ENCODE results near the gene GHRH. TPM values are rescaled to one million over a fixed set of nuclear protein-coding genes. Genes with fewer than 3 reads are reported as not detected.

The GHRH gene
- total RNA-seq, 2 experiments from 2014 or later = not detected

GRCh38 chr20:37296371-37296770, 34.8 kb upstream of the GHRH start:
- ChIA-PET POLR2A (interaction anchor here (1.2 to 1.3 kb wide), 2 partner anchors 8 to 117 kb away, joined by 3 to 4 read pairs; partner anchors contain the start of genes MROH8 and RPN2), CTCF (ENCODE audit: unreplicated experiment) (no interaction called here)
- H3K4me2 ChIP-seq (ENCODE audit: low read length) = peak overlapping the region; percentile 12
- BruUV-seq (replicated peaks) = no TSS peak
- TF ChIP-seq EZH2phosphoT487 (IDR thresholded peaks at IDR 0.05; ENCODE audit: borderline replicate concordance, low read depth, low read length) = no peak
- no peak overlapping the region for H2AFZ ChIP-seq (ENCODE audit: low read length)
- H3K4me3 ChIP-seq (ENCODE audit: low read depth, low read length, poor library complexity, severe bottlenecking) = no peak overlapping the region
- H3K79me2 ChIP-seq (ENCODE audit: insufficient read depth, low read depth, low read length) = peaks cover 48% of the 10 kb centered on the region
- no peaks in the 10 kb centered on the region for H3K9me2 ChIP-seq (ENCODE audit: insufficient read depth, low read length)
- H3K27ac ChIP-seq (ENCODE audit: low read depth, low read length, poor library complexity, severe bottlenecking) = no peak overlapping the region
- H3K36me3 ChIP-seq (ENCODE audit: insufficient read depth, low read length) = peaks cover 56% of the 10 kb centered on the region
- intact Hi-C loops (cut with micrococcal nuclease; ENCODE audit: unreplicated experiment) = no loop called here
- no peaks in the 10 kb centered on the region; the same call in 1 of the 2 replicates for H4K20me1 ChIP-seq (ENCODE audit: insufficient read depth, low read length)
- peaks cover 28% of the 10 kb centered on the region for H3K4me1 ChIP-seq (ENCODE audit: insufficient read depth, low read length, poor library complexity, severe bottlenecking)
- H3K9me3 ChIP-seq (ENCODE audit: low read length) = no peaks in the 10 kb centered on the region
- DNase-seq (ENCODE audit: low spot score) = peak; percentile 19

- no TSS peak for BruUV-seq (replicated peaks)
- Histone ChIP-seq H3K4me3 (ENCODE audit: low read depth, low read length, poor library complexity, severe bottlenecking) (no peak overlapping the region), H3K36me3 (ENCODE audit: insufficient read depth, low read length) (peaks cover 54% of the 10 kb centered on the region), H3K79me2 (ENCODE audit: insufficient read depth, low read depth, low read length) (peaks cover 55% of the 10 kb centered on the region), H4K20me1 (ENCODE audit: insufficient read depth, low read length) (no peaks in the 10 kb centered on the region; the same call in 1 of the 2 replicates), H3K4me2 (ENCODE audit: low read length) (peak overlapping the region; percentile 12), H3K4me1 (ENCODE audit: insufficient read depth, low read length, poor library complexity, severe bottlenecking) (peaks cover 36% of the 10 kb centered on the region), H3K9me3 (ENCODE audit: low read length) (no peaks in the 10 kb centered on the region), H3K9me2 (ENCODE audit: insufficient read depth, low read length) (no peaks in the 10 kb centered on the region), H2AFZ (ENCODE audit: low read length) (no peak overlapping the region), H3K27ac (ENCODE audit: low read depth, low read length, poor library complexity, severe bottlenecking) (no peak overlapping the region)
- ChIA-PET POLR2A (no interaction called here), CTCF (ENCODE audit: unreplicated experiment) (no interaction called here)
- no peak for DNase-seq (ENCODE audit: low spot score)
- intact Hi-C loops (cut with micrococcal nuclease; ENCODE audit: unreplicated experiment) = no loop called here
- TF ChIP-seq EZH2phosphoT487 (IDR thresholded peaks at IDR 0.05; ENCODE audit: borderline replicate concordance, low read depth, low read length) = no peak
- TF ChIP-seq, protein P1, sequence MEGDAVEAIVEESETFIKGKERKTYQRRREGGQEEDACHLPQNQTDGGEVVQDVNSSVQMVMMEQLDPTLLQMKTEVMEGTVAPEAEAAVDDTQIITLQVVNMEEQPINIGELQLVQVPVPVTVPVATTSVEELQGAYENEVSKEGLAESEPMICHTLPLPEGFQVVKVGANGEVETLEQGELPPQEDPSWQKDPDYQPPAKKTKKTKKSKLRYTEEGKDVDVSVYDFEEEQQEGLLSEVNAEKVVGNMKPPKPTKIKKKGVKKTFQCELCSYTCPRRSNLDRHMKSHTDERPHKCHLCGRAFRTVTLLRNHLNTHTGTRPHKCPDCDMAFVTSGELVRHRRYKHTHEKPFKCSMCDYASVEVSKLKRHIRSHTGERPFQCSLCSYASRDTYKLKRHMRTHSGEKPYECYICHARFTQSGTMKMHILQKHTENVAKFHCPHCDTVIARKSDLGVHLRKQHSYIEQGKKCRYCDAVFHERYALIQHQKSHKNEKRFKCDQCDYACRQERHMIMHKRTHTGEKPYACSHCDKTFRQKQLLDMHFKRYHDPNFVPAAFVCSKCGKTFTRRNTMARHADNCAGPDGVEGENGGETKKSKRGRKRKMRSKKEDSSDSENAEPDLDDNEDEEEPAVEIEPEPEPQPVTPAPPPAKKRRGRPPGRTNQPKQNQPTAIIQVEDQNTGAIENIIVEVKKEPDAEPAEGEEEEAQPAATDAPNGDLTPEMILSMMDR (conservative IDR thresholded peaks at IDR 0.05; ENCODE audit: low read length) = no peak
Observed at GRCh38 chr20:37295595-37295994, 34.0 kb upstream of the GHRH start.

GRCh38 chr20:37295001-37295400, 33.4 kb upstream of the GHRH start:
- intact Hi-C loops (cut with micrococcal nuclease; ENCODE audit: unreplicated experiment) = no loop called here
- no TSS peak for BruUV-seq (replicated peaks)
- Histone ChIP-seq H3K4me1 (ENCODE audit: insufficient read depth, low read length, poor library complexity, severe bottlenecking) (peaks cover 38% of the 10 kb centered on the region), H3K79me2 (ENCODE audit: insufficient read depth, low read depth, low read length) (peaks cover 61% of the 10 kb centered on the region), H3K9me2 (ENCODE audit: insufficient read depth, low read length) (no peaks in the 10 kb centered on the region), H3K36me3 (ENCODE audit: insufficient read depth, low read length) (peaks cover 48% of the 10 kb centered on the region), H3K4me2 (ENCODE audit: low read length) (no peak overlapping the region), H4K20me1 (ENCODE audit: insufficient read depth, low read length) (no peaks in the 10 kb centered on the region; the same call in 1 of the 2 replicates), H2AFZ (ENCODE audit: low read length) (no peak overlapping the region), H3K4me3 (ENCODE audit: low read depth, low read length, poor library complexity, severe bottlenecking) (no peak overlapping the region), H3K27ac (ENCODE audit: low read depth, low read length, poor library complexity, severe bottlenecking) (no peak overlapping the region), H3K9me3 (ENCODE audit: low read length) (no peaks in the 10 kb centered on the region)
- TF ChIP-seq, protein P1 (conservative IDR thresholded peaks at IDR 0.05; ENCODE audit: low read length) = no peak
- TF ChIP-seq EZH2phosphoT487 (IDR thresholded peaks at IDR 0.05; ENCODE audit: borderline replicate concordance, low read depth, low read length) = no peak
- POLR2A ChIA-PET = no interaction called here
- CTCF ChIA-PET (ENCODE audit: unreplicated experiment) = no interaction called here
- no peak for DNase-seq (ENCODE audit: low spot score)
